Left ventricle myocardium superior (tissue), 1 donor: ENCODE results near the gene ANKRD50. TPM values are rescaled to one million over a fixed set of nuclear protein-coding genes. Genes with fewer than 3 reads are reported as not detected.

Experiments used
- ATAC-seq: fragments of 200-7000 bp; cut with Tn5 transposase; one replicate; pipeline ENCODE4 v1.9.1; 2020; ENCODE audit warnings: mild to moderate bottlenecking, moderate library complexity
- DNase-seq: peaks from one replicate; pipeline ENCODE4 v3.0.0-alpha.2; 2020
- intact Hi-C: fragments of 100-400 bp; cut with micrococcal nuclease; formaldehyde crosslinking; loops from one replicate; pipeline ENCODE4 v1.11.0; 2022
- total RNA-seq: library from RNA; stranded (reverse); fragmentation: NEBNext Ultra II Directional; extraction: Animal tissue kit (Norgen Biotek cat#: 25700); gene quantifications from one replicate; pipeline ENCODE4 v1.2.1, GENCODE V29; 2021
- donor health status: DM: no; HTN: yes; CAD: no; lungs with severe emphysema.

Gene ANKRD50
- total RNA-seq, 1 donor from 2014 or later = 5.4 TPM

- ATAC-seq (no peak), DNase-seq (no peak)
- intact Hi-C loops = no loop called here
Observed at GRCh38 chr4:124641715-124642381, 70.7 kb downstream of the ANKRD50 start.

DNA sequence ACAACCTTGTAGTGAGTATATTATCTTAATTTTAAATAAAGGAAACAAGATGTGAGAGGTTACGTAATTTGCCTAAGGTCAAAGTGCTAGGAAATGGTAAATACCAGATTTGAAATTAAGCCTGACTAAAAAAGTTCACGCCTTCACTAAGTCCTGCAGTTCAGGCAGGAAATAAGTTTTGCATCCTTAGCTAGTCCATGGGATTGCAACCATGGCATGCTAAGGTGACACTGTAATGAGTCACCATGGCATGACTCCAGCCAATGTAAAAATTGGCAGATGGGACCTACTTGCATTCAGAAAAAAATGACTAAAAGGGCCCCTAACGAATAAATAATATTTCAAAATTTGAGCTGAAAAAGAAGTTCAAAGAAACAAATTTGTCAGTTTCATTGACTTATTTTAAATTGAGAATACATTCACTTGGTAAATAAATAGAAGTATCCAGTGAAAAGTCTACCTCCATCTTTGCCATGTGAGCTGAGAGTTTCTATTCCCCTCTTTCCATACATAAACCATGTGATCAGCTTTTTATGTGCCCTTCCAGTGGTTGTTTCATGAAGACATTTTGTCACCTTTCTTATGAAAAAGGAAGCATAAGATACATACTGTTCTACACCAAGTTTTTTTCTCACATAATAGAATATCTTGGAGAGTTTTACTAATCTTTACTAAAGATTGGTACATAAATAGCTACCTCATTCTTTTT is 72.4 kb downstream of the ANKRD50 start:
- DNase-seq (no peak), ATAC-seq (no peak)
- intact Hi-C loops = no loop called here

DNA sequence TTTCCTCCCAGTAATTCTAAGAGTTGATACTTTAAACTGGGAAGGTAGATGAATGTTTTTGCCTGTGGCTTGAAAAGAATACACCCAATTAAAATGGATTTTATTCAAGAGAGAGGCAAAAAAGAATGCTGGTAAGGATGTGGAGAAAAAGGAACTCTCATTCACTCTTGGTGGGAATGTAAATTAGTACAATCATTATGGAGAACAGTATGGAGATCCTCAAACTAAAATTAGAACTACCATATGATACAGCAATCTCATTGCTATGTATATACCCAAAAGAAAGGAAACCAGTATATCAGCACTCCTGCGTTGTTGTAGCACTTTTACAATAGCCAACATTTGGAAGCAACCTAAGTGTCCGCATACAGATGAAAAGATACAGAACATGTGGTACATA is 75.2 kb downstream of the ANKRD50 start:
- DNase-seq (no peak), ATAC-seq (no peak)
- intact Hi-C loops = no loop called here

- ATAC-seq = no peak
- no peak for DNase-seq
- intact Hi-C loops = no loop called here
Observed at GRCh38 chr4:124636788-124637187, 75.7 kb downstream of the ANKRD50 start.

DNA sequence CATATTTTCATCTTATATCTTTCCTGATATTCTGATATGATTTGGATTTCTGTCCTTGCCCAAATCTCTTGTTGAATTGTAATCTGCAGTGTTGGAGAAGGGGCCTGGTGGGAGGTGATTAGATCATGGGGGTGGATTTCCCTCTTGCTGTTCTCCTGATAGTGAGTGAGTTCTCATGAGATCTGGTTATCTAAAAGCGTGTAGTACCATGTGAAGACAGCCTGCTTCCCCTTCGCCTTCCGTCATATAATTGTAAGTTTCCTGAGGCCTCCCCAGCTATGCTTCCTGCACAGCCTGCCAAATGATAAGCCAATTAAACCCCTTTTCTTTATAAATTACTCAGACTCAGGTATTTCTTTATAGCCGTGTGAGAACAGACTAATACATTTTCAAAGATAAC is 77.2 kb downstream of the ANKRD50 start:
- DNase-seq (no peak), ATAC-seq (no peak)
- intact Hi-C loops = no loop called here

DNA sequence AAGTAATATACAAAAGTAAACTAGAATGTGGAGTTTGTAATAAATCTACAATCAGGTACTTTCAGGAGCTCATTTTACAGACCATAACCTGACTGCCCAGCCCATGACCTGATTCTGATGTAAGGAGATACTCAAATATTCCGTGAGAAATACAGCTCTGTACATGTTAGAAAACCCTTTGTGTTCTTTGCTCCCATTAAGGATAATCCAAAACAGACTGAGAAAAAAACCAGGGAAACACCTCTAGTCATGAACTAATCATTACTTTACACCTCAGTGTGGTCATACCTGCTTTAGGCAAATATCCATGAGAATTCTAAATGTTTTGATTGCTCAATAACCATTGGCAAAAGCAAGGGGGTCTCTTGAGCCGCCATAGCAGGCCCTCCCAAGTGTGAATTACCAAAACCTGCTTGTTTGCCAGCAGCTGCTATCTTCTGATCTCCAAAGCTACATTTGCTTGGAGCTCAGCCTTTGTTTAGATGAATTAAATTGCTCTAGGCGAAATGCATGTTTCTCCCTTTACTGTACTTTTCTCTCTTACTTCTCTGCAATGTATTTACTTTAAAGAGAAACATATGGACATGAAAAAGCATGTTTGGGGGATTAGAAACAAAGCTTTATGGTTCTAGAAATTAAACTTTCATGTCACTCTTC is 79.1 kb downstream of the ANKRD50 start:
- no peak for ATAC-seq
- intact Hi-C loops = no loop called here
- no peak for DNase-seq

DNA sequence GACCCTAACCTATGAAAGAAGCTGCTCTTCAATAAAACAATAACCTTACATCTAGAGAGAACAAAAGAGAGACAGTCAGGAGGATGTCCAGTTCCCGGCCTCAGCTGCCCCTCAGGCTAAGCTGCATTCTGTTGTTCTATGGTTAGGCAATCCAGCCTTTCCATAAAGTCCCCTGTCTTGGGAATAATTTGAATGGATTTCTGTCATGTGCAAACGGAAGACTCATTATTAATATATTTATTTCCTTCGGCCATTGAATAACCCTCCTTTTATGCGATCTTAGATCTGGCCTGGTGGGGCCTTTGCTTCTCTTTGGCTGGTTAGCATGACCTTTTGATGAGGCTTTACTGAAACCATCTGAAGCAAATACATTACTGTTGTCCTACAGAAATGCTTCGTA is 80.1 kb downstream of the ANKRD50 start:
- intact Hi-C loops = no loop called here
- no peak for DNase-seq
- ATAC-seq = no peak

DNA sequence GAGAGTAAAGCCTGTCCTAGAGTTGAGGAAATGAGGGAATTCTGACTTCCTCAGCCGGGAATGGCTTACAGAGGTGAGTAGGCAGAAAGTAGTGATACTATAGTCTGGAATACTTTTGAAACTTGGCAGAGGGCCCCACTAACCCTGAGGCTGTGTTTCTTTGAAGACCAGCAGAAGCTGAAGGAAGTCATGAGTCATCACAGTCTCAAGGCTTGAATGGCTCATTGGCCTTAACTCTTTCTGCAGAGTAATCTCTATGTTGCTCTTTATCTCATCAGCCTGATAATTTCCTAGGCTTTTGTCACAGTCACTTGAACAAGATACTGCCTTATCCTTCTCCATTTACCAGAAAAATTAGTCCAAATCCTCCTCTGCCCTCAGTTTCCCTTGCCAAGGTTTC is 80.8 kb downstream of the ANKRD50 start:
- ATAC-seq (peak; percentile 70), DNase-seq (no peak)
- intact Hi-C loops = no loop called here

GRCh38 chr4:124629681-124630080 is 82.9 kb downstream of the ANKRD50 start:
- intact Hi-C loops = no loop called here
- DNase-seq = no peak
- ATAC-seq = no peak
